Endothelial cell of umbilical vein (primary cell): Measurements from ENCODE around the gene TTLL5. TPM values are rescaled to one million over a fixed set of nuclear protein-coding genes. Genes with fewer than 3 reads are reported as not detected.

Experiments
- BruUV-seq: library from RNA; stranded (reverse); fragments of 400-500 nt; replicated peaks from 2 replicates; lab custom pipeline; 2021; lab: Mats Ljungman, UMichigan
- CTCF ChIA-PET: fragments of 300-600, 350-600 bp; sonication (Branson Sonifier 250); formaldehyde crosslinking; loops from one replicate; lab custom pipeline; 2021; ENCODE audit warnings: antibody characterized with exemption, inconsistent platforms; lab: Charles Lee
- POLR2A ChIA-PET: fragments of 300-600, 350-600 bp; sonication (Branson Sonifier 250); formaldehyde crosslinking; loops from one replicate; lab custom pipeline; 2021; ENCODE audit warnings: antibody characterized with exemption, inconsistent platforms; lab: Charles Lee
- DNase-seq: peaks from one replicate; pipeline ENCODE4 v3.0.0-alpha.2; 2011; ENCODE audit warnings: low read depth, low spot score
- FAIRE-seq: peaks from 2 replicates; lab custom pipeline; 2011; peaks lifted over from hg19 to GRCh38; lab: Jason Lieb, UNC
- H2AFZ ChIP-seq: 2 replicates; pipeline ENCODE4 v1.6.0; 2012; ENCODE audit warnings: low read depth, low read length, control low read depth, inconsistent platforms
- H3K27ac ChIP-seq: 2 replicates; pipeline ENCODE4 v1.5.1; 2011; ENCODE audit warnings: low read depth, mild to moderate bottlenecking, control low read depth, low read length, moderate library complexity; ENCODE audit not compliant: insufficient read depth
- H3K27me3 ChIP-seq, 2 experiments: 2 replicates each; pipeline versions ENCODE4 v1.6.0 to v1.6.1; 2011; ENCODE audit warnings: low read length in 2 of 2, mixed read lengths in 1 of 2; ENCODE audit not compliant: control insufficient read depth in 2 of 2, insufficient read depth in 2 of 2
- H3K36me3 ChIP-seq, 2 experiments: 2 replicates in 1 of 2; 3 replicates in 1 of 2; pipeline ENCODE4 v1.5.1; 2011; ENCODE audit warnings: low read length in 2 of 2, mild to moderate bottlenecking in 1 of 2, moderate library complexity in 1 of 2; ENCODE audit not compliant: control insufficient read depth in 2 of 2, insufficient read depth in 2 of 2; ENCODE audit errors: extremely low read depth in 1 of 2
- H3K4me1 ChIP-seq: 3 replicates; pipeline ENCODE4 v1.5.1; 2011; ENCODE audit warnings: mild to moderate bottlenecking, low read length; ENCODE audit not compliant: control insufficient read depth, insufficient read depth; ENCODE audit errors: extremely low read depth
- H3K4me2 ChIP-seq: 2 replicates; pipeline ENCODE4 v1.6.1; 2011; ENCODE audit warnings: low read length, control low read depth, mixed read lengths; ENCODE audit not compliant: insufficient read depth
- H3K4me3 ChIP-seq, 3 experiments: fragments of 200-600 bp in 1 of 3; sonication (generic), shearing (Covaris generic) in 1 of 3; replicated peaks in 1 of 3; 2 replicates each; pipeline ENCODE4 v1.5.1; 2011 to 2016; ENCODE audit warnings: control low read depth in 3 of 3, low read length in 3 of 3, mild to moderate bottlenecking in 2 of 3, inconsistent platforms in 1 of 3, low read depth in 1 of 3, moderate library complexity in 1 of 3; ENCODE audit not compliant: insufficient read depth in 1 of 3
- H3K79me2 ChIP-seq: 2 replicates; pipeline ENCODE4 v1.6.0; 2012; ENCODE audit warnings: low read length, inconsistent platforms; ENCODE audit not compliant: control insufficient read depth, insufficient read depth
- H3K9ac ChIP-seq: replicated peaks from 2 replicates; pipeline ENCODE3; 2011; ENCODE audit warnings: low read length, control low read depth; ENCODE audit not compliant: insufficient read depth; ENCODE audit errors: extremely low read depth
- H3K9me1 ChIP-seq: replicated peaks from 3 replicates; pipeline ENCODE4 v1.6.0; 2011; ENCODE audit warnings: mild to moderate bottlenecking, low read length; ENCODE audit not compliant: control insufficient read depth, insufficient read depth; ENCODE audit errors: extremely low read depth
- H3K9me3 ChIP-seq: replicated peaks from 2 replicates; pipeline ENCODE4 v1.5.1; 2012; ENCODE audit warnings: low read length, inconsistent platforms; ENCODE audit not compliant: control insufficient read depth, insufficient read depth
- H4K20me1 ChIP-seq: replicated peaks from 2 replicates; pipeline ENCODE3; 2011; ENCODE audit warnings: mild to moderate bottlenecking, low read length; ENCODE audit not compliant: control insufficient read depth, insufficient read depth; ENCODE audit errors: extremely low read depth
- CTCF ChIP-seq, 2 donors: IDR thresholded peaks; 1 replicate in 1 of 2; 2 replicates in 1 of 2; pipeline ENCODE4 v1.5.1; 2011; ENCODE audit warnings: low read length in 2 of 2, mild to moderate bottlenecking in 2 of 2, moderate library complexity in 2 of 2, control low read depth in 1 of 2, inconsistent platforms in 1 of 2, low read depth in 1 of 2; ENCODE audit not compliant: insufficient read depth in 1 of 2; ENCODE audit errors: extremely low read depth in 1 of 2
- EZH2 ChIP-seq: IDR thresholded peaks from 2 replicates; pipeline ENCODE4 v1.6.1; 2012; ENCODE audit warnings: borderline replicate concordance, low read depth, mild to moderate bottlenecking, moderate library complexity, low read length, inconsistent platforms; ENCODE audit not compliant: severe bottlenecking
- FOS ChIP-seq: IDR thresholded peaks from 2 replicates; pipeline ENCODE4 v1.6.1; 2011; ENCODE audit warnings: mild to moderate bottlenecking, low read length, moderate library complexity, borderline replicate concordance; ENCODE audit not compliant: insufficient read depth
- GATA2 ChIP-seq: IDR thresholded peaks from 2 replicates; pipeline ENCODE4 v1.7.0; 2011; ENCODE audit warnings: low read depth, mild to moderate bottlenecking, moderate library complexity, mixed read lengths, low read length; ENCODE audit not compliant: insufficient read length, insufficient read depth
- JUN ChIP-seq: IDR thresholded peaks from 2 replicates; pipeline ENCODE4 v1.6.1; 2011; ENCODE audit warnings: borderline replicate concordance, low read depth; ENCODE audit not compliant: insufficient read length, insufficient read depth
- MAX ChIP-seq: IDR thresholded peaks from 2 replicates; pipeline ENCODE4 v1.6.1; 2011; ENCODE audit not compliant: insufficient read depth, insufficient read length
- MYC ChIP-seq: IDR thresholded peaks from one replicate; pipeline ENCODE4 v1.6.1; 2011; ENCODE audit warnings: mild to moderate bottlenecking, low read depth, low read length
- POLR2A ChIP-seq: IDR thresholded peaks from 2 replicates; pipeline ENCODE4 v1.6.1; 2012; ENCODE audit warnings: low read depth, mild to moderate bottlenecking, control low read depth, low read length
- POLR2AphosphoS5 ChIP-seq: IDR thresholded peaks from 2 replicates; pipeline ENCODE4 v1.6.1; 2012; ENCODE audit warnings: low read depth, mild to moderate bottlenecking, control low read depth, low read length, moderate library complexity; ENCODE audit not compliant: insufficient read depth
- dilution Hi-C: fragments of 300-500 bp; cut with MboI; formaldehyde crosslinking; loops from one replicate; pipeline ENCODE4 v1.15.0; 2019; ENCODE audit warnings: low sequenced_read_pairs; ENCODE audit not compliant: extremely low pct_ligation_motif_present
- intact Hi-C: fragments of 100-400 bp; cut with micrococcal nuclease; formaldehyde crosslinking; loops from one replicate; pipeline ENCODE4 v1.10.0; 2022
- polyA plus RNA-seq, 4 experiments: library from polyadenylated mRNA; depleted of rRNA in 3 of 4; stranded (reverse) in 3 of 4; unstranded in 1 of 4; fragments of >200 nt; gene quantifications; 2 replicates each; pipeline versions ENCODE4 v1.2.1 to v1.2.3, GENCODE V29; 2011 to 2012; ENCODE audit warnings: missing spikeins in 1 of 4
- total RNA-seq: library from RNA; stranded (reverse); gene quantifications from 2 replicates; pipeline ENCODE4 v1.2.3, GENCODE V29; 2021

Gene TTLL5
- total and polyA plus RNA-seq, 2 donors (not counting 3 experiments of a cell fraction or from before 2014, with no cell fraction given), result 33.2 to 93.6 TPM

DNA sequence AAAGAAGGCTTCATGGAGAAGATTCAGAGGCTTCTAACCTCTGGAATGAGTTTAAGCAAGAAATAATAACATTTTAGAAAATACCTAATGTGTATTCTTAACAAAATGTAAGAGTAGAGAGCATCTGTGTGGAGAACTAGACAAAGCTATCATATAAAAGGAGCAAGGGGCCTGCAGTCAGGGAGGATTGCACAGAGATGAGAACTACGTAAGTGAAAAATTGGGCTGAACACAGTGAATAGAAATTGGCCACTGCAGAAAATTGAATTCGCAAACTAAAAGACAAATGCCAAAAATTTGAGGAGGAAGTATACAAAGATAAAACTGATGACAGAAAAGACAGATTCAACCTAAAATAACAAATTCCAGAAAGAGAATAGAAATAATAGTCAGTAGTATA lies 227.9 kb downstream of the TTLL5 start:
- ChIA-PET POLR2A (no interaction called here), CTCF (interaction anchor here (1.4 kb wide), 1 partner anchor 18 kb away, joined by 7 read pairs; no protein-coding TSS in a partner anchor)
- H3K4me2 ChIP-seq, result no peak overlapping the region
- H3K4me1 ChIP-seq, result no peaks in the 10 kb centered on the region
- BruUV-seq, result no TSS peak
- H3K27ac ChIP-seq, result no peak overlapping the region
- no peak for TF ChIP-seq CTCF (IDR thresholded peaks at IDR 0.05; ENCODE audit: extremely low read depth in 1 of 2, insufficient read depth in 1 of 2, low read depth in 1 of 2, low read length in 2 of 2)
- no peak for TF ChIP-seq FOS
- no peak for TF ChIP-seq MAX
- TF ChIP-seq GATA2, result no peak
- no peak for TF ChIP-seq POLR2AphosphoS5
- no peak for TF ChIP-seq POLR2A
- no peak for TF ChIP-seq EZH2
- no peak for TF ChIP-seq MYC
- no peak for TF ChIP-seq JUN
- H4K20me1 ChIP-seq, result no peaks in the 10 kb centered on the region
- no peaks in the 10 kb centered on the region for H3K9me3 ChIP-seq
- dilution Hi-C loops (no loop called here), intact Hi-C loops (no loop called here)
- no peak overlapping the region for H2AFZ ChIP-seq
- H3K27me3 ChIP-seq, result no peaks in the 10 kb centered on the region
- no peaks in the 10 kb centered on the region for H3K9me1 ChIP-seq
- FAIRE-seq (no peak), DNase-seq (no peak)
- H3K9ac ChIP-seq, result no peak overlapping the region
- peaks cover 0 to 2% of the 10 kb centered on the region in 2 experiments for H3K36me3 ChIP-seq
- H3K4me3 ChIP-seq, result no peak overlapping the region
- H3K79me2 ChIP-seq, result no peaks in the 10 kb centered on the region
